Activated naive CD4-positive, alpha-beta T cell treated with anti-CD3 and anti-CD28 coated beads for 36 hours (primary cell): ENCODE results near the gene USP7. TPM values are rescaled to one million over a fixed set of nuclear protein-coding genes. Genes with fewer than 3 reads are reported as not detected.

Source experiments
- CTCF ChIA-PET: fragments of 350-600 bp; sonication (Branson Sonifier 250); formaldehyde crosslinking; loops from one replicate; lab custom pipeline; 2021; ENCODE audit warnings: antibody characterized with exemption; lab: Charles Lee
- DNase-seq: peaks from one replicate; pipeline ENCODE4 v3.0.0-alpha.2; 2020
- H3K27ac Mint-ChIP-seq: one replicate; pipeline ENCODE4 v1.8.0; 2021; ENCODE audit warnings: mild to moderate bottlenecking, mixed read lengths
- H3K27me3 Mint-ChIP-seq: one replicate; pipeline ENCODE4 v1.8.0; 2021; ENCODE audit warnings: low read depth, mixed read lengths
- H3K36me3 Mint-ChIP-seq: one replicate; pipeline ENCODE4 v1.8.0; 2021; ENCODE audit warnings: low read depth, mixed read lengths
- H3K4me1 Mint-ChIP-seq: one replicate; pipeline ENCODE4 v1.8.0; 2021; ENCODE audit warnings: low read depth, mixed read lengths
- H3K4me3 Mint-ChIP-seq: one replicate; pipeline ENCODE4 v1.8.0; 2021; ENCODE audit warnings: mild to moderate bottlenecking, moderate library complexity, mixed read lengths
- H3K9me3 Mint-ChIP-seq: one replicate; pipeline ENCODE4 v1.8.0; 2021; ENCODE audit warnings: mixed read lengths
- intact Hi-C: fragments of 100-400 bp; cut with micrococcal nuclease; formaldehyde crosslinking; loops from one replicate; pipeline ENCODE4 v1.15.1; 2023
- total RNA-seq, 2 experiments: library from RNA; stranded (reverse); gene quantifications; one replicate each; pipeline ENCODE4 v1.2.3, GENCODE V29; 2021

Gene USP7
- total RNA-seq, 2 experiments from 2014 or later = 155 to 163 TPM

DNA sequence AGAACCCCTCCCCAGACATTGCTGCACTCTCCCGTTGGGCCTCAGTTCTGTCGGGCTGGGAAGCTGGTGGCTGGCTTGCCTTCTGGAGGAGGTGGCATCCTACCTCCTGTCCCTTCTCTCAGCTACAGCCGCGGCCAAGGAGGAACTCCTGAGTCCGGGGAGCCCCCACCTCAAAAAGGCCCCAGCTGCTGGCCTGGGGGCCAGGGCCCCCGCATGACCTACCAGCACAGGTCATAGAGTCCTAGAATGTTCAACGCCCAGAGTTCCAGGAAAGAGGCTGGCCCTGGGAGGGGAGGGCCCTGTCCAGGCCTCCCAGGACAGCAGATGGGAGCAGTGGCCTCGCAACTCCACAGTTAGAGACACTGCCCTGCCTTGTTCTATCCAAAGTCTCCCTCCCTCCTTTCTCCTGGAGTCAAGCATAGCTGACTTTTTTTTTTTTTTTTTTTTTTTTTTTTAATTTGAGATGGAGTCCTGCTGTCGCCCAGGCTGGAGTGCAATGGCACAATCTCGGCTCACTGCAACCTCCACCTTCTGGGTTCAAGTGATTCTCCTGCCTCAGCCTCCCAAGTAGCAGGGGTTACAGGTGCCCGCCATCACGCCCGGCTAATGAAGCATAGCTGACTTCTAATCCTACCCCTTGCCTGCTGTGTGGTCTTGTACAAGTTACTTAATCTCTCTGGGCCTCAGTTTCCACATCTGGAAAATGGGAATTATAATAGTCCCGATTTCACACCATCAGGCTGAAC is 102.0 kb downstream of the USP7 start:
- H3K27me3 Mint-ChIP-seq = no peaks in the 10 kb centered on the region
- no peak overlapping the region for H3K4me3 Mint-ChIP-seq
- no peaks in the 10 kb centered on the region for H3K9me3 Mint-ChIP-seq
- H3K27ac Mint-ChIP-seq = no peak overlapping the region
- intact Hi-C loops = no loop called here
- peaks cover 13% of the 10 kb centered on the region for H3K36me3 Mint-ChIP-seq
- DNase-seq = no peak
- CTCF ChIA-PET = interaction anchor here (1.2 kb wide), 1 partner anchor 20 kb away, joined by 4 read pairs; the partner anchor contains the start of gene LITAFD
- H3K4me1 Mint-ChIP-seq = peaks cover 22% of the 10 kb centered on the region

DNA sequence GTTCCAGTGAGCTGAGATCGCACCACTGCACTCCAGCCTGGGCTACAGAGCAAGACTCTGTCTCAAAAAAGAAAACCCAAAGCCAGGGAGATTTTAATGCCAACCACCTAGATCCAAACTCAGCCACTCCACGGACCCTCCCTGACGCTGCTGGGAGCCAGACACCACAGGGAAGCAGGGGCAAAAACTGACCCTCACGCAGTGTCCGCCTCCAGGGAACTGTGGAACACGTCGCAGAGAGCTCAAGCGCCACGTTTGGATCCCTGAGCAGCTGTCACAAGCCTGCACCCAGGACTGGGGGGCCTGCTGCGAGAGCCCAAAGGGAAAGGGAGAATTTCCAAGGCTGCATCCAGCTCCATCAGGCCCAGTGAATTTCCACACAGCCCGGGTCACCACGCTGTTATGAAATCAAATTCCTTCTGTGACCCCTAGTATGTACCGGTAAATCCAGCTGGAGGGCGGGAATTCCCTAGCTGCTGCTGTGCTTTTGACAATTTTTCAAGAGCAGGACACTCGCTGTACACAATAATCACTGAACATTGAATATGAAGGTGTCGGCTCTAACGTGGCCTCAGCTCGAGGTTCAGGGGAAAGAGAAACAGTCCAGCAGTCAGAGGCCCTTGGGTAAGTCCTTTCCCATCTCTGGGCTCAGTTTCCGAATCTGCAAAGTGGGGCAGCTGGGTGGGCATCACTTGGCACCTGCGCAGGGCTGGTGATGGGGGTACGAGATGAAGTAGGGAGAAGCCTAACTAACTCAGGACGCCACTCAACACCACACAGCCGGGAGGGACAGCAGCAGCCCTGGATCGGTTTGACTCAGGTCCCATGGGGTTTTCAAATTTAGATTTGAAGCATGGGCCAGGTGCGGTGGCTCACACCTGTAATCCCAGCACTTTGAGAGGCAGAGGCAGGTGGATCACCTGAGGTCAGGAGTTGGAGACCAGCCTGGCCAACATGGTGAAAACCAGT is 103.5 kb downstream of the USP7 start:
- H3K36me3 Mint-ChIP-seq = peaks cover 20% of the 10 kb centered on the region
- no peak overlapping the region for H3K4me3 Mint-ChIP-seq
- CTCF ChIA-PET = interaction anchor here (1.0 kb wide), 2 partner anchors 19 to 20 kb away, joined by 3 read pairs; no protein-coding TSS in a partner anchor
- no peak overlapping the region for H3K27ac Mint-ChIP-seq
- H3K9me3 Mint-ChIP-seq = no peaks in the 10 kb centered on the region
- no peak for DNase-seq
- no peaks in the 10 kb centered on the region for H3K27me3 Mint-ChIP-seq
- intact Hi-C loops = no loop called here
- peaks cover 14% of the 10 kb centered on the region for H3K4me1 Mint-ChIP-seq

DNA sequence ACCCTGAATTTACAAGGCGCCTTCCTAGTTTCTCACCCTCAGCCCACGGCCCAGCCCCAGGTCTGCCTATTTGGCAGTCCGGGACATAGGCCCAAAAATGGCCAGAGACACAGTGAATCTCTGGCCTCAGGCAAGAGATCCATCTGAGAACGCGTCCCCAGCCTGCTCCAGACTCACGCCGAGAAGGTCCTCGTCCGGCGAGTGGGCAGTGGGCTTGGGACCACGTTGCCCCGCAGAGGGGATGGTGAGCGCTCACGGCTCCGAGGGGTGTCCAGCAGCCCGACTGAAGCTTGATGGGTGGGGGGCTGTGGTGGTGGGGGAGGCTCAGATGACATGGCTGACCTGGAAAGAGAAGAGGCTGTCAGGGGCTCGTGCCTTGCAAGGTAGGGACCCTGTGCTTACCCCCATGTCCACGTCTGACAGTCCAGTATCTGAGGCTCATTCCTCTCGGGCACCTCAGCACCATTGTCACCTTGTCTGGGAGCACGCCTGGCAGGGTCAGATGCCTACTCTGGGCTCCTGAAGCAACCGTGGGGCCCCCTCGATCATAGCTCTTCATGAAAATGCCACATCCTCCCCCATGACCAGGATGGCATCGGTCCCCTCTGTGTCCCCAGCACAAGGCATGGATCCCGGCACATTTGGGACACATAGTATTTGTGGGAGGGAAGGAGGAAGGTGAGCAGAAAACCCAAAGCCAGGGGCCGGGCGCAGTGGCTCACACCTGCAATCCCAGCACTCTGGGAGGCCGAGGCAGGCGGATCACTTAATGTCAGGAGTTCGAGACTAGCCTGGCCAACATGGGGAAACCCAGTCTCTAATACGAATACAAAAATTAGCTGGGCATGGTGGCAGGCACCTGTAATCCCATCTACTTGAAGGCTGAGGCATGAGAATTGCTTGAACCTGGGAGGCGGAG is 104.5 kb downstream of the USP7 start:
- peaks cover 10% of the 10 kb centered on the region for H3K4me1 Mint-ChIP-seq
- no peak overlapping the region for H3K4me3 Mint-ChIP-seq
- DNase-seq = no peak
- CTCF ChIA-PET = interaction anchor here (1.0 kb wide), 1 partner anchor 21 kb away, joined by 3 read pairs; no protein-coding TSS in a partner anchor
- H3K36me3 Mint-ChIP-seq = peaks cover 25% of the 10 kb centered on the region
- H3K27me3 Mint-ChIP-seq = no peaks in the 10 kb centered on the region
- no peaks in the 10 kb centered on the region for H3K9me3 Mint-ChIP-seq
- intact Hi-C loops = no loop called here
- H3K27ac Mint-ChIP-seq = no peak overlapping the region

DNA sequence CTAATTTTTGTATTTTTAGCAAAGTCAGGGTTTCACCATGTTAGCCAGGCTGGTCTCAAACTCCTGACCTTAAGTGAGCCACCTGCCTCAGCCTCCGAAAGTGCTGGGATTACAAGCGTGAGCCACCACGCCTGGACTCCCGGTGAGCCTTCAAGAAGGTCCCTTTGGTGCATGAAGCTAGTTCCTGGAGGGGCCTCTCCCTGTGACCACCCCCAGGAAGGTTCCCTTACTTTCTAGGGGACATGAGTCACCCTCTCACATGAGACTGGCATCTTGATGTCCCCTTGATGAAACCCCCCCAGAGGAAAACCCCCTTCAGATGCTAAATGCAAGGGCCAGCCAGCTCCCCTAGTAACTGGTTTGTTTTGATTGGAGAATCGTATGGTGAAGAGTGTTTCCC is 107.7 kb downstream of the USP7 start:
- H3K4me1 Mint-ChIP-seq = peaks cover 12% of the 10 kb centered on the region
- intact Hi-C loops = no loop called here
- H3K36me3 Mint-ChIP-seq = peaks cover 33% of the 10 kb centered on the region
- no peak for DNase-seq
- H3K27me3 Mint-ChIP-seq = no peaks in the 10 kb centered on the region
- CTCF ChIA-PET = interaction anchor here (5.5 kb wide), 1 partner anchor 24 kb away, joined by 28 read pairs; the partner anchor contains the start of gene LITAFD
- no peak overlapping the region for H3K4me3 Mint-ChIP-seq
- H3K27ac Mint-ChIP-seq = peak overlapping the region; percentile 69
- no peaks in the 10 kb centered on the region for H3K9me3 Mint-ChIP-seq

DNA sequence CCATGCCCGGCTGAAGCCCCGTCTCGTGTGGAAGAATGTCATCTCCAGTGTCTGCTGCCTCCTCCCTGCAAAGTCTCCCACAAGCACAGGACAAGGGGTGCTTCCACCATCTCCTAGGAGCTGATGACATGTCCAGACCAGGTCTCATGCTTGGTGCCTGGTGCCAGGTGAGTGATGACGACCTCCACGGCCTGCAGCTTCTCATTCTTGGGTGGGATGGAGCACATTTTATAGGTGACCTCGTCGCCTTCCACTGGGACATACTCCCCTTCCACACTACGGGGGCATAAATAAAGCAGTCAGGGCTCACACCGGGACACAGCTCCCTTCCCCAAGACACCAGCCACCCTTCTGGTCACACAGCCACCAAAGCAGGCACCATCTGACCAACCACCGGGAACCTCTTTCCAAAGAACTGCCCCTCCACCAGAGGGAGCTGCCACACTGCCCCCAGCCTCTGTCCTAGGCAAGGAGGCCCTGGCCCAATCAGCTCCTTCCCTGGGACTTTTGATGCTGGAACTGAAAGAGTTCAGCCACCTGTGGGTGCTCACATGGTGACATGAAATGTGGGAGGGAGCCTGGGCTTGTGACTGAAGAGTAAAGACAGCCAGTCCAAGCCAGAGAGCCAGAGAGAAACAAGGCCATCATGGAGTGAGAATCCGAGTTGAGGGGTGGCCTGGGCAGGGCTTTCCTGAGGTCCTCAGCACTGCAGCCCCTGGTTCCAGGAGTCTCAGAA is 108.5 kb downstream of the USP7 start:
- intact Hi-C loops = no loop called here
- no peaks in the 10 kb centered on the region for H3K27me3 Mint-ChIP-seq
- H3K4me1 Mint-ChIP-seq = peaks cover 18% of the 10 kb centered on the region
- no peaks in the 10 kb centered on the region for H3K9me3 Mint-ChIP-seq
- CTCF ChIA-PET = interaction anchor here (1.2 to 5.5 kb wide), 2 partner anchors 13 to 25 kb away, joined by 4 to 28 read pairs; partner anchors contain the start of genes CARHSP1 and LITAFD
- H3K36me3 Mint-ChIP-seq = peaks cover 38% of the 10 kb centered on the region
- no peak overlapping the region for H3K4me3 Mint-ChIP-seq
- H3K27ac Mint-ChIP-seq = no peak overlapping the region
- peak; percentile 16 for DNase-seq

DNA sequence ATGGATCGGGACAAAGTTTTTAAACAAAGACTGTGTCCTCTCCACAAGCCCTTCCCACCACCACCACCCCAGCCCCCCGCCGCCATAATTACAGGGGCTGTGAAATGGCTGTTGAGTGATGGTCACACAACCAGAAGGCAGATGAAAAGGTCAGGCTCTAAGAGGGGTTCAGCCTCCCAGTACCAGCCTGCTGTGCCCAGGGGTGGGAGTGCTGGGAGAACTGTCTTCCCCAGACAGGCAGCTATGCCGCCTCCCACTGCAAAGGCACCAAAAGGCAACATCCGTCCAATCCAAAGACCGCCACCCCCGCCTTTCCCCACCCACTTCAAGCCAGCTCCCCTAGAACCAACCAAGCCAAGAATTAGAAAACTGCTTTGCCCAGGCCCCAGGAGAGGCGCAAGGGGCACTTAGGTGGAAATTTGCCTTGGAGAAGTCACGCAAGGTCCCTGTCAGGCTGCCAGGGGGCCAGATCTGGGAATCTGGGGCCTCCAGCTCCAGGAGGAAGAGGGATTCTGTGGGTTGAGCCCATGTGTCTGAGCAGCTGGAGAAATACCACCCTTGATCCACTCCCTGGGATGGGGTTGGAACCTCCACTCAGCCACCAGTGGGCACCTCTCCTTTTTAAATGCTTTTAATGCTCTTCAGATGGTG is 109.3 kb downstream of the USP7 start:
- CTCF ChIA-PET = interaction anchor here (1.2 to 5.5 kb wide), 2 partner anchors 14 to 26 kb away, joined by 4 to 28 read pairs; partner anchors contain the start of genes CARHSP1 and LITAFD
- H3K4me1 Mint-ChIP-seq = peaks cover 21% of the 10 kb centered on the region
- no peaks in the 10 kb centered on the region for H3K9me3 Mint-ChIP-seq
- no peak overlapping the region for H3K4me3 Mint-ChIP-seq
- intact Hi-C loops = no loop called here
- H3K36me3 Mint-ChIP-seq = peaks cover 39% of the 10 kb centered on the region
- no peak for DNase-seq
- no peak overlapping the region for H3K27ac Mint-ChIP-seq
- H3K27me3 Mint-ChIP-seq = no peaks in the 10 kb centered on the region

DNA sequence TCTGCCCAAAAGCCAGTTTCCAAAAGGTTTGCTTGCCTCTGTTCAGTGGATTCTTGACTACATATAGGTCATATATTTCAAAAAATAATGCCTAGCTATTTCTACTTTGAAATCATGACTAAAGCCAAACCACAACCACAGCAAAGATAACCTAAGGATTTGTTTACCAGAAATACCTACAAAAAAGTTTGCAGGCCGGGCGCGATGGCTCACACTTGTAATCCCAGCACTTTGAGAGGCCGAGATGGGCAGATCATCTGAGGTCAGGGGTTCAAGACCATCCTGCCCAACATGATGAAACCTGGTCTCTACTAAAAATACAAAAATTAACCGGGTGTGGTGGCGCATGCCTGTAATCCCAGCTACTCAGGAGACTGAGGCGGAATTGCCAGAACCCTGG is 110.1 kb downstream of the USP7 start:
- peaks cover 24% of the 10 kb centered on the region for H3K4me1 Mint-ChIP-seq
- peak overlapping the region; percentile 18 for H3K27ac Mint-ChIP-seq
- H3K4me3 Mint-ChIP-seq = no peak overlapping the region
- DNase-seq = no peak
- CTCF ChIA-PET = interaction anchor here (2.0 to 5.5 kb wide), 2 partner anchors 17 to 27 kb away, joined by 5 to 28 read pairs; partner anchors contain the start of gene LITAFD
- H3K36me3 Mint-ChIP-seq = peaks cover 37% of the 10 kb centered on the region
- H3K9me3 Mint-ChIP-seq = no peaks in the 10 kb centered on the region
- no peaks in the 10 kb centered on the region for H3K27me3 Mint-ChIP-seq
- intact Hi-C loops = no loop called here

DNA sequence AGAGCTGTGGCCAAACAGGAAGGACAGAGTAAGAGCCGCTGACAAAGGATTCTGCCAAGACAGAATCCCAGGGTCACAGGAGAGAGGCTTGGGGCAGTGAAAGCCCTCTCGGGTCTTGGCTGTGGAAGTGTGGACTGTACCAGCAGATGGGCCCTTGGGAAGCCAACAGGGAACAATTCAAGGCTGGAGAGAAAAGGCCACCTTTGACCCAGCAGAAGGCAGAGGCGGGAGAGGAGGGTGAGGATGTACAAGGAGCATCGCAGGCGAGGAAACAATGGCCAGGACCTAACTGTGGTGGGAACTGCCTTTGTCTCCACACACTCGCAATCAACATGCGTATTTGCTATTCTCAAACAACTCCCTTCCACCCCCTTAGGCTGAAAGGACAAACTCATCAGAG is 110.6 kb downstream of the USP7 start:
- CTCF ChIA-PET = interaction anchor here (2.0 to 5.5 kb wide), 2 partner anchors 18 to 27 kb away, joined by 5 to 28 read pairs; partner anchors contain the start of gene LITAFD

DNA sequence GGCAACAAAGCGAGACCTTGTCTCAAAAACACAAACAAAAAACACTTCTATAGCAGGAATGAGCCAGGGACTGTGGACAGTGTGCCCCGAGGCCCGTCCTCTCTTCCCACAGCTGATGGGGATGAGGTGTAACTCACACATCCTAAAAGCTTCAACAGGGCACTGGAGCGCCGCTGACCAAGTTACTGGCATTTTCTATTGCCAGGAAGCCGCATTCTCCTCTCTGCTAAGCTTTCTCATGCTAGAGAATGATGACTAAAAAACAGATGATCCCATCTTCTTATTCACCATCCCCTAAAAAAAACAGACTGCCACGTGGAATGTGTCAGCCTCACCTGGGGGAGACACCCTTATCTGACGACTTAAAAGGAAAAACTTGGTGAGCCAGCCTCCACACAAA is 111.2 kb downstream of the USP7 start:
- no peaks in the 10 kb centered on the region for H3K9me3 Mint-ChIP-seq
- H3K4me3 Mint-ChIP-seq = no peak overlapping the region
- intact Hi-C loops = no loop called here
- no peaks in the 10 kb centered on the region for H3K27me3 Mint-ChIP-seq
- CTCF ChIA-PET = interaction anchor here (2.0 to 5.5 kb wide), 2 partner anchors 19 to 28 kb away, joined by 5 to 28 read pairs; partner anchors contain the start of gene LITAFD
- H3K4me1 Mint-ChIP-seq = peaks cover 21% of the 10 kb centered on the region
- no peak for DNase-seq
- H3K36me3 Mint-ChIP-seq = peaks cover 31% of the 10 kb centered on the region
- peak overlapping the region; percentile 56 for H3K27ac Mint-ChIP-seq

More for the DNA sequence above, 110.6 kb downstream of the USP7 start:
- Mint-ChIP-seq H3K27ac (peak overlapping the region; percentile 18), H3K9me3 (no peaks in the 10 kb centered on the region), H3K4me3 (no peak overlapping the region), H3K4me1 (peaks cover 24% of the 10 kb centered on the region), H3K36me3 (peaks cover 36% of the 10 kb centered on the region), H3K27me3 (no peaks in the 10 kb centered on the region)
- DNase-seq = no peak
- intact Hi-C loops = no loop called here

DNA sequence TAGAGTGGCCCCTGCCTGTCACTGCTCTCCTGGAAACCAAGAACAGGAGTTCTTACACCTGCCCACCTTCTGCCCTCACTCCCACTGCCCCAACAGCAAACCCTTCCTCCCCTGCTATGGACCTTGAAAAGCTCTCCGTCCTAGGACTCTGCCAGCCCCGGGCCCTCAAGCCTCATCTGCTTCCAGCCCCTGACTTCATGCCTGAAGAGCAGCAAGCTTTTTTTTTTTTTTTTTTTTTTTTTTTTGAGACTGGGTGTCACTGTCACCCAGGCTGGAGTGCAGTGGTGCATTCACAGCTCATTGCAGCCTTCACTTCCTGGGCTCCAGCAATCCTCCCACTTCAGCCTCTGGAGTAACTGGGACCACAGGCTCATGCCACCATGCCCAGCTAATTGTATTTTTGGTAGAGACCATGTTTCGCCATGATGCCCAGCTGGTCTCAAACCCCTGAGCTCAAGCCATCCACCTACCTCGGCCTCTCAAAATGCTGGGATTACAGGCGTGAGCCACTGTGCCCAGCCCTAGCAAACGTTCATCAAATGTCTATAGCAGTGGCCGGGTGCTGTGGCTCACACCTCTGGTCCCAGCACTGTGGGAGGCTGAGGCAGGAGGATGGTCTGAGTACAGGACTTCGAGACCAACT is 111.8 kb downstream of the USP7 start:
- peaks cover 30% of the 10 kb centered on the region for H3K36me3 Mint-ChIP-seq
- H3K27ac Mint-ChIP-seq = peak overlapping the region; percentile 16
- CTCF ChIA-PET = interaction anchor here (0.7 to 5.5 kb wide), 3 partner anchors 19 to 66 kb away, joined by 3 to 28 read pairs (median 5); partner anchors contain the start of gene LITAFD
- no peak overlapping the region for H3K4me3 Mint-ChIP-seq
- no peaks in the 10 kb centered on the region for H3K9me3 Mint-ChIP-seq
- DNase-seq = no peak
- no peaks in the 10 kb centered on the region for H3K27me3 Mint-ChIP-seq
- intact Hi-C loops = no loop called here
- peaks cover 20% of the 10 kb centered on the region for H3K4me1 Mint-ChIP-seq
